NT2/D1 (cell line): ENCODE results near the gene CSF2RB.

ENCODE experiments used
- SUZ12 ChIP-seq: IDR thresholded peaks from 2 replicates; pipeline ENCODE4 v1.6.1; 2011; ENCODE audit not compliant: insufficient read length, insufficient read depth; ENCODE audit errors: extremely low read depth
- ZNF274 ChIP-seq: IDR thresholded peaks from 2 replicates; pipeline ENCODE4 v1.6.1; 2011; ENCODE audit warnings: mild to moderate bottlenecking, low read depth, low read length

GRCh38 chr22:36899498-36899897 is 13.9 kb upstream of the CSF2RB start:
- no peak for TF ChIP-seq ZNF274
- TF ChIP-seq SUZ12: no peak
